GM13976 (cell line): ENCODE data around the gene BIVM.

Experiments used
- DNase-seq: peaks from one replicate; pipeline ENCODE4 v3.0.0; 2012; ENCODE audit warnings: low spot score
- CTCF ChIP-seq: IDR thresholded peaks from 2 replicates; pipeline ENCODE4 v1.5.1; 2012; ENCODE audit warnings: borderline replicate concordance, mild to moderate bottlenecking; ENCODE audit not compliant: insufficient read depth; ENCODE audit errors: extremely low read depth, missing control alignments, control extremely low read depth
- in situ Hi-C: fragments of 300-500 bp; cut with MboI; formaldehyde crosslinking; loops from one replicate; pipeline ENCODE4 v1.12.0; 2022; ENCODE audit warnings: low sequenced_read_pairs, mixed read lengths, inconsistent platforms; ENCODE audit not compliant: unreplicated experiment

BIVM gene

GRCh38 chr13:102768909-102769308 lies 30.0 kb upstream of the BIVM start:
- in situ Hi-C loops, result no loop called here
- DNase-seq, result no peak
- TF ChIP-seq CTCF, result no peak

- no peak for TF ChIP-seq CTCF
Observed at GRCh38 chr13:102769679-102770078, 29.2 kb upstream of the BIVM start.

GRCh38 chr13:102770435-102770834 lies 28.5 kb upstream of the BIVM start:
- in situ Hi-C loops, result loop anchor here (10.0 kb wide), 1 partner anchor 176 kb away; the partner anchor contains the start of gene TPP2
- no peak for DNase-seq
- no peak for TF ChIP-seq CTCF

More at GRCh38 chr13:102769679-102770078, 29.2 kb upstream of the BIVM start:
- no peak for DNase-seq
- in situ Hi-C loops, result loop anchor here (10.0 kb wide), 1 partner anchor 175 kb away; the partner anchor contains the start of gene TPP2

GRCh38 chr13:102771298-102772041 lies 27.4 kb upstream of the BIVM start:
- in situ Hi-C loops, result loop anchor here (10.0 kb wide), 1 partner anchor 177 kb away; the partner anchor contains the start of gene TPP2

GRCh38 chr13:102772042-102772425 lies 26.9 kb upstream of the BIVM start:
- in situ Hi-C loops, result loop anchor here (10.0 kb wide), 1 partner anchor 177 kb away; the partner anchor contains the start of gene TPP2
- TF ChIP-seq CTCF, result no peak

More at GRCh38 chr13:102771298-102772041, 27.4 kb upstream of the BIVM start:
- DNase-seq, result no peak
- TF ChIP-seq CTCF, result no peak

GRCh38 chr13:102773441-102774213 lies 25.3 kb upstream of the BIVM start, which contains the start of gene TEX30:
TSS of gene TEX30 (minus strand) at chr13:102773786. CDS start at chr13:102770026, 3,760 bp downstream.
- in situ Hi-C loops, result loop anchor here (10.0 kb wide), 1 partner anchor 179 kb away; the partner anchor contains the start of gene TPP2
- no peak for TF ChIP-seq CTCF
- DNase-seq, result peak; percentile 93

More at GRCh38 chr13:102772042-102772425, 26.9 kb upstream of the BIVM start:
- DNase-seq, result no peak
